ENCODE results near the gene ATP1A3.
"Not testable (repeated sequence)": the region's sequence is repeated elsewhere in the genome, so short reads cannot be mapped to it uniquely, and the experiment has no call there.

ATP1A3 gene

DNA sequence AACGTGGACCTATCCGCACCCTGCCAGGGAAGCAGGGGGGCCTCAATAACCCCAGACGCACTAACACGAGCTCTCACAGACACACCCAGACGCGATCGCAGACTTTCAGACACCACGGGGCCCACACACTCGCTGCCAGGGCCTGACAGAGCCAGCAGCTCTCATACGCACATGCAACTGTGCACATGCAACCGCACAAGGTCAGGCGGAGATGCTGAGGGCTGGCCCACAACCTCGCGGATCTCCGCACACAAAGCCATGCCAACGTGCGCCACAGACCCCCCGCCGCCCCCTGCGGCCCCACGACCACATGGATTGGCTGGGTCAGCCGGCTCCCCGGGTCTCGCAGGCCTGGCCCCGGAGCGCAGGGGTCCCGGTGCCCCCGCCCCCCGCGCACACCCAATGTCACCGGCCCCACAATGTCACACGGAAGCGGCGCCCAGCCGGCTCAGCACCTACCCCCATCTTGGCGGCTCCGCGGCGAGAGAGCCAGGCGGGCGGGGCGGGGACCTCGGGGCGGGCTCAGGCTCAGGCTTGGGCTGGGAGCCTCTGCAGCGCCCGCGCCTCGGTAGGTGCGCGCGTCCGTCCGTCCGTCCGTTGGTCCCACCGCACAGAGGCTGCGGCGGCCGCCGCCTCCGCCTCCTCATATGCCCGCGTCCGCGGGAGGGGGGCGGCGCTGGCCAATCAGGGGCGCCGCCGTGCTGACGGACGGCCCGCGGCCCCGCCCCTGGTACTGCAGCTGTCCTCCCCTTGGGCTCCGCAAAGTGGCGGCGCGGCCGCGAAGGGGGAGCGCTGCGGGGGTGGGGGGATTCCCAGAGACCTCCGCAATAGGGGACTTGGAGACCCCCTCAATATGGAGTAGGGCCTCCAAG lies at the start of gene ATP1A3:
Gene ATP1A3 (minus strand): TSS at position 619 of the 872 bp plus-strand sequence. CDS start 154 bp downstream, at position 465.
- DNase-seq = peak; percentile 71

DNA sequence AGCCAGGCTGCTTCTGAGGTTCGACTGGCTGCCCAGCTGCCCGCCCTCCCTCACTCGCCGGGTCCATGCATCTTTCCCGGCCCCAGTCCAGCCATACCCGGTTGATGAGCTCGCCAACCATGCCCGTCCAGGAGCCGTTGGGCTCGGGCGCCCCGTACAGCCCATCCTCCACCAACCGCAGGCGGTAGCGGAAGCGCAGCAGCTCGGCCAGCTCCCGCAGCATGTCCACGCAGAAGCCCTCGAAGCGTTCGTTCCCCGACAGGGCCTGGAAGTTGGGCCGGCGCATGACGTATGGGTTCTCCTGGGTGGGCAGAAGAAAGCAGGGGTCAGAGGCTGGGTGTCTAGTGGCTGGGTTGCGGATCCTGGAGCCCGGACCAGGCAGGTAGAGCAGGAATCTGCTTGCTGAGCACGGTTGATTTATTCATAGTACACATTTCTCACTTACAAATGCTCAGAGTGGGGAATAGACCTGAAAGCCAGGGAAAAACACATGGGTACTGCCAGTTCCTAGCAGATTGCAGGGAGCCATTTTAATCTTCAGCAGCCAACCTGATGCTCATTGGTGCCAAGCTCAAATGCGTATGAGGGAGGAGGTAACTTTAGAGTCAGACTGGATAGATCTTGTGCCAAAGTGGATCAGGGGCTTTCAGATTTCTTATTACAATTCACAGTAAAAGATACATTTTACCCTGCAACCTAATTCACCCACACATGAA lies 48.6 kb upstream of the ATP1A3 start:
- no peak for DNase-seq

DNA sequence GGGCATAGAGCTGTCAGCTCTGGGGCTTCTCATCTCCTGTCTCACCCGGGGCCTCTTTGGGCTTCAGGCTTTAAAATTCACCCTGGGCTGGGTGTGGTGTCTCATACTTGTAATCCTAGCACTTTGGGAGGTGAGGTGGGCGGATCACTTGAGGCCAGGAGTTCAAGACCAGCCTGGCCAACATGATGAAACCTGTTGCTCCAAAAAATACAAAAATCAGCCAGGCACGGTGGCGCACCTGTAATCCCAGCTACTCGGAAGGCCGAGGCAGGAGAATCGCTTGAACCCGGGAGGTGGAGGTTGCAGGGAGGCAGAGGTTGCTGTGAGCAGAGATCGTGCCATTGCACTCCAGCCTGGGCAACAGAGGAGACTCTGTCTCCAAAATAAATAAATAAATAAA lies 46.5 kb upstream of the ATP1A3 start:
- not testable (repeated sequence) for DNase-seq

DNA sequence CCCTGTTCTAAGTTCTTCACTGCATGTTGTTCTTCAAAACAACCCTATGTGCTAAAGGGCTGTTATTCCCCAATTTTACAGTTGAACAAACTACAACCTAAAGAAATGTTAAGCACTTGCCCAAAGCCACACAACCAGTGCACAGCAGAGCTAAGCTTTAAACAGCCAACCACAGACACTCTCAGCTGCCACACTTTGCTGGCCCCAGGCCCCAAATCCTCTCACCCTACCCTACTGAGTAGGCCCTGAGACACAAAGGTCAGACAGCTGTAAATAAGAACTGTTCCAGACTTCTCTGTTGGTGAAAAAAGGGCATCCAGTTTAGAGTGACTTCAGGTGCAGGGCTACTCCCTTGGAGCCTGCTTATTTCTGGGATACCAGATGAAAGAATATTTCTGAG lies 46.0 kb upstream of the ATP1A3 start:
- no peak for DNase-seq

GRCh38 chr19:42038666-42039065 lies 44.6 kb upstream of the ATP1A3 start:
- DNase-seq = no peak

DNA sequence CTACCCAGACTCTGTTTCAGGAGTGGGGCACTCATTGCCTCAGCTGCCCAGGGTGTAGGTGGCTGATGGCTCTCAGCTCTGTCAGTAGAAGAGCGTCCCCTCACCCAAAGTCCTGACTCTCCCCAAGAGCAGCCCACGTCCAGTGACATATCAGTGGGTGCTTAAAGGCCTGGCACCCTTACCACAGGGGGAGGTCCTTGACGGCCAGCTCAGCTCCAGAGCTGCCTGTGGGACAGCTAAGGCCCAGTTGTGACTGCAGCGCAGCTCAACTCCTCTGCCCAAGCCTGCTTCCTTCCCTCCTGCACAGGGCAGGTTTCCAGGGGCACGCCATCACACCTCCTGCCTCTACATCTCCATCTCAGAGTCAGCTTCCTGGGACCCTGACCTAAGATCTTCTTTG lies 43.6 kb upstream of the ATP1A3 start:
- no peak for DNase-seq

DNA sequence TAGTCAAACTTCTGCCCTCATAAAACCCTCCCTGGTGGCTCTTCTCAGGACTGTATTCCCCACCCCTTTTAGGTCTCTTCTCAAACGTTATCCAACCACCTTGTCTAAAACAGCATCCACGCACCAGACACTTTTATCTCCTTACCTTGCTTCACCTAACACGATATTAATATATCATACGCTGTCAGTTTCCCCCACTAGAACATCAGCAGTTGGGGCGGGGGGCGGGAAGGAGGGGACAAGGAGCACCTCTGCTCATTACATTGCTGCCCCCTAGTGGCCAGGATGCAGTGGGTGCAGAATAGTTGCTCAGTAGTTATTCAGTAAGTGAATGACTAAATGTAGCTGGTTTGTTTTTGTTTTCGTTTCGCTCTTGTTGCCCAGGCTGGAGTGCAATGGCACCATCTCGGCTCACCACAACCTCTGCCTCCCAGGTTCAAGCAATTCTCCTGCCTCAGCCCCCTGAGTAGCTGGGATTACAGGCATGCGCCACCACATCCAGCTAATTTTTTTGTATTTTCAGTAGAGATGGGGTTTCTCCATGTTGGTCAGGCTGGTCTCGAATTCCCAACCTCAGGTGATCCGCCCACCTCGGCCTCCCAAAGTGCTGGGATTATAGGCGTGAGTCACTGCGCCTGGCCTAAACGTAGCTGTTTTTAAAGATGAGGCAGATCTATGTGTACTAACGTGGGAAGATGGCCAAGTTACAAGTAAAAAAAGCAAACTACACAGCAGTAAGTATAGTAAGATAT lies 40.8 kb upstream of the ATP1A3 start:
- DNase-seq = peak; percentile 68

GRCh38 chr19:42033413-42033812 lies 39.4 kb upstream of the ATP1A3 start:
- DNase-seq = no peak

GRCh38 chr19:42032431-42032830 lies 38.4 kb upstream of the ATP1A3 start:
- DNase-seq = no peak

GRCh38 chr19:42030645-42031440 lies 36.8 kb upstream of the ATP1A3 start:
- no peak for DNase-seq

DNA sequence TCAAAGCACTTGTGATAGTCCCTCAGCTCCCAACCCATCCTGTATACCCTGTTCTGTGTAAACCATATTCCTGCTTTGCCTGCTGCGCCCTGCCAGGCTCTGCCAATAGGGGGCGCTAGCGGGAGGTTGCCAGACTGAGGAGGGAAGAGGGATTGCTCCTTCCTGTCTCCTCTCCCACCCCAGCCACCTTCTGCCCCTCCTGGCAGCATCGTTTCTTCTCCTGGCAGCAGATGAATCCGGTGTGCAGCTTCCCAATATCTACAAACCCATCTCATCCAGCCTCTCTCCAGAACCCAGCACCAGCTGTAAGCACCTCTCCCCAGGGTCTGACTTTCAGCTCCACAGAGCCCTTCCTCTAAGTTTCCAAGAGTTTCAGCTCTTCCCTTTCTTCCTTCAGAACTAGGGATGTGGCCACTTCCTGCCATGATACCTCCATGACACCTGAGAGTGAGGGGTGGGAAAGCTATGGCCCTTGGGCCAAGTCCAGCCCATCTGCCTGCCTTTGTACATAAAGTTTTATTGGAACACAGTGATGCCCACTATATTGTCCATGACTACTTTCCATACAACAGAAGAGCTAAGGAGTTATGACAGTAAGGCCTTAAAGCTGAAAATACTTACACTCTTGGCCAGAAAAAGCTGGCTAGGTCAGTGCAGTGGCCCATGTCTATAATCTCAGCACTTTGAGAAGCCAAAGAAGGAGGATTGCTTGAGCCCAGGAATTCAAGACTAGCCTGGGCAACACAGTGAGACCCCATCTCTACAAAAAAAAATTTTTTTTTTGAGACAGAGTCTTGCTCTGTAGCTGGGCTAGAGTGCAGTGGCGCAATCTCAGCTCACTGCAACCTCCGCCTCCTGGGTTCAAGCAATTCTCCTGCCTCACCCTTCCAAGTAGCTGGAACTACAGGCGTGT lies 34.5 kb upstream of the ATP1A3 start:
- DNase-seq = no peak

GRCh38 chr19:42024622-42025111 lies 30.6 kb upstream of the ATP1A3 start:
- no peak for DNase-seq

DNA sequence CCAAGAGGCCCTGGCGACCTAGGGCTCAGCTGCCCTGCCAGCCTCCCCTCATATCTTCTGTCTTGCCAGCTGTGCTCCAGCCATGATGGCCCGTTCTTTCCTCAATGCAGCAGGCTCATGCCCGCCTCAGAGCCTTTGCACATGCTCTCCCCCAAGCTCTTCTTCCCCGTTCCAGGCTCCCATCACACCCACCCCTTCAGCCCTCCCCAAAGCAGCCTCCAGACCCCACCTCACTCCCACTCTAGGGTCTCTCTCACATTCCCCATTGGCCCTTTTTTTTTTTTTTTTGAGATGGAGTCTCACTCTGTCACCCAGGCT lies 29.9 kb upstream of the ATP1A3 start:
- DNase-seq = no peak

- no peak for DNase-seq
These were observed 29.3 kb upstream of the ATP1A3 start for GRCh38 chr19:42023121-42023942.

GRCh38 chr19:42022616-42023015 lies 28.6 kb upstream of the ATP1A3 start:
- no peak for DNase-seq

DNA sequence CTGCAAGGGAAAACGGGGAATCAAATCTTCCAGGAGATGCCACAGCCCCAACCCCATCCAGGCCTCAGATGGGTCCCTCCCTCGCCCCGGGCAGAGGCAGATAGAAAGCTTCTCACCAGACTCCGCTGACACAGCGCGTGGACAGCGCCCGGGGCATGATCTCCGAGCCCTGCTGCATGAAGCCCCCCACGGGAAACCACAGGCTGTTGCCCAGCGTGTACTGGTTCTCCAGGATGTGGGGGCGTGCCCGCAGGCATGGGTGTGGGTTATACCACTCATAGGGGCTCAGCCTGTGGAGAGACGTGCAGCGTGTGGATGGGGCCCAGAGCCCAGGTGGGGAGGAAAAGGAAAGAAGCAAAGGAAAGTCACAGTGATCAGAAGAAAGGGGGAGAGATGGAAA lies 27.2 kb upstream of the ATP1A3 start:
- no peak for DNase-seq

GRCh38 chr19:42018503-42019193 lies 24.6 kb upstream of the ATP1A3 start:
- DNase-seq = no peak

DNA sequence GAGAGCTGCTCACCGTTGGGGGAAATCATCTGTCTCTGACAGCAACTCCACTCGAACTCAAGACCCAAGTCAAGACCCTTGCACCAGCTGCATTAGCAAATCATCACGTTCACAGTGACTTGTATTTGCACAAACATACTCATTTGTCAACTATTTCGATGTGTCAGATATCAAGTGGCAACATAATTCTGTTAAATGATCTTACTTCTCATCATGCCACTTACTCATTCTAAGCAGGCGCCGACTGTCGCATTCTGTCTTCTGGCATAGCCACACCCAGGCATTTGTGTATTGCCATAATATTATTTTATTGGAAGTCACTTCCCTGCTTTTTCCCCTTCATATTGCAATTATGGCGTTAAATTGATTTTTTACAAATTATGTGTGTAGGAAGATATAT lies 23.0 kb upstream of the ATP1A3 start:
- no peak for DNase-seq

DNA sequence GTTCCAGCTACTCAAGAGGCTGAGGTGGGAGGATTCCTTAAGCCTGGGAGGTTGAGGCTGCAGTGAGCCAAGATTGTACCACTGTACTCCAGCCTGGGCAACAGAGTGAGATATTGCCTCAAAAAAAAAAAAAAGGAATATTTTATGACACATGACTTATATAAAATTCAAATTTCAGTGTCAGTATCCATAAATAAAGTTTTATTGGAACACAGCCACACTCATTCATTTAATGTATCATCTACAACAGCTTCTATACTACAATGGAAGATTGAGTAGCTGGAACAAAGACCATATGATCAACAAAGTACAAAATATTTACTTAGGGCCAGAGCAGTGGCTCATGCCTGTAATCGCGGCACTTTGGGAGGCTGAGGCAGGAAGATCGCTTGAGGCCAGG lies 18.7 kb upstream of the ATP1A3 start:
- DNase-seq = not testable (repeated sequence)

Data from CD4-positive, alpha-beta T cell treated with Interleukin-21 for 1 hour (primary cell).